OCI-LY7 (cell line): ENCODE data around the gene CIB1.

ENCODE experiments used
- EZH2phosphoT487 ChIP-seq: fragments of 200-600 bp; sonication (generic); IDR thresholded peaks from 2 replicates; pipeline ENCODE4 v1.6.1; 2018; ENCODE audit warnings: low read depth, borderline replicate concordance, mild to moderate bottlenecking, mixed run types, antibody characterized with exemption, low read length, moderate library complexity, mixed read lengths
- TF ChIP-seq, protein P1 (sequence below): fragments of 200-600 bp; sonication (generic); conservative IDR thresholded peaks from 2 replicates; pipeline ENCODE4 v1.5.1; 2014; ENCODE audit warnings: mild to moderate bottlenecking, antibody characterized with exemption, low read length, moderate library complexity, mixed read lengths

DNA sequence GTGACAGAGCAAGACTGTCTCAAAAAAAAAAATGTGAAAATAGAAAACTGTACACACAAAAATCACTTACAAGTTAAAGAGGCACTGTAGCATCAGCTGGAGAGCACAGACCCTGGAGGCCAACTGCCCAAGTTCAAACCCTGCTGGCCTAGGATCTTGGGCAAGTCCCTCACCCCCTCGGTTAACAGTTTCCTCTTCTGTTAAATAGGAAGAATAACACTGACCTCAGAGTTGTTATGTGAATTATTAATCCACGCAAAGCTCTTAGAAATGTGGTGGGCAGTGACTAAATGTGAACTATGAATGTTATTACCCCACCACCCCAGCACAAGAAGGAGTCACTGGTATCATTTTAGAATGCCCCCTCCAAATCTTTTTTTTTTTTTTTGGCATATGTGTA, 11.2 kb downstream of the CIB1 start:
- TF ChIP-seq, protein P1, sequence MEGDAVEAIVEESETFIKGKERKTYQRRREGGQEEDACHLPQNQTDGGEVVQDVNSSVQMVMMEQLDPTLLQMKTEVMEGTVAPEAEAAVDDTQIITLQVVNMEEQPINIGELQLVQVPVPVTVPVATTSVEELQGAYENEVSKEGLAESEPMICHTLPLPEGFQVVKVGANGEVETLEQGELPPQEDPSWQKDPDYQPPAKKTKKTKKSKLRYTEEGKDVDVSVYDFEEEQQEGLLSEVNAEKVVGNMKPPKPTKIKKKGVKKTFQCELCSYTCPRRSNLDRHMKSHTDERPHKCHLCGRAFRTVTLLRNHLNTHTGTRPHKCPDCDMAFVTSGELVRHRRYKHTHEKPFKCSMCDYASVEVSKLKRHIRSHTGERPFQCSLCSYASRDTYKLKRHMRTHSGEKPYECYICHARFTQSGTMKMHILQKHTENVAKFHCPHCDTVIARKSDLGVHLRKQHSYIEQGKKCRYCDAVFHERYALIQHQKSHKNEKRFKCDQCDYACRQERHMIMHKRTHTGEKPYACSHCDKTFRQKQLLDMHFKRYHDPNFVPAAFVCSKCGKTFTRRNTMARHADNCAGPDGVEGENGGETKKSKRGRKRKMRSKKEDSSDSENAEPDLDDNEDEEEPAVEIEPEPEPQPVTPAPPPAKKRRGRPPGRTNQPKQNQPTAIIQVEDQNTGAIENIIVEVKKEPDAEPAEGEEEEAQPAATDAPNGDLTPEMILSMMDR = no peak
- no peak for TF ChIP-seq EZH2phosphoT487
